ACC112 (cell line): ENCODE results near the gene ULK4.
"Not testable (repeated sequence)": the region's sequence is repeated elsewhere in the genome, so short reads cannot be mapped to it uniquely, and the experiment has no call there.

Source experiments
- H2AFZ ChIP-seq: fragments of 200-600 bp; sonication (generic); one replicate; pipeline ENCODE4 v1.6.0; 2017; ENCODE audit warnings: antibody characterized with exemption, low read length; ENCODE audit not compliant: unreplicated experiment
- H3K27ac ChIP-seq: fragments of 200-600 bp; sonication (generic); 2 replicates; pipeline ENCODE4 v1.5.1; 2014; ENCODE audit warnings: low read depth, mild to moderate bottlenecking, antibody characterized with exemption, low read length, moderate library complexity
- H3K27me3 ChIP-seq: fragments of 200-600 bp; sonication (generic); 2 replicates; pipeline ENCODE4 v1.6.1; 2014; ENCODE audit warnings: mild to moderate bottlenecking, antibody characterized with exemption, low read length, moderate library complexity, mixed read lengths; ENCODE audit not compliant: insufficient read depth
- H3K36me3 ChIP-seq: fragments of 200-600 bp; sonication (generic); 2 replicates; pipeline ENCODE4 v1.6.1; 2016; ENCODE audit warnings: mild to moderate bottlenecking, antibody characterized with exemption, low read length, moderate library complexity, mixed read lengths; ENCODE audit not compliant: insufficient read depth
- H3K4me1 ChIP-seq: fragments of 200-600 bp; sonication (generic); one replicate; pipeline ENCODE4 v1.6.1; 2016; ENCODE audit warnings: low read length, mixed read lengths; ENCODE audit not compliant: insufficient read depth, unreplicated experiment, control insufficient read depth
- H3K4me3 ChIP-seq: fragments of 200-600 bp; sonication (generic); 2 replicates; pipeline ENCODE4 v1.5.1; 2014; ENCODE audit warnings: mild to moderate bottlenecking, low read depth, low read length
- H3K79me2 ChIP-seq: fragments of 200-600 bp; sonication (generic); one replicate; pipeline ENCODE4 v1.6.0; 2016; ENCODE audit warnings: low read length; ENCODE audit not compliant: control insufficient read depth, unreplicated experiment, insufficient read depth

ULK4 gene

GRCh38 chr3:41419809-41420208 lies 542.1 kb downstream of the ULK4 start:
- H3K79me2 ChIP-seq: no peaks in the 10 kb centered on the region
- H3K27ac ChIP-seq: peak overlapping the region; percentile 31; the same call in 1 of the 2 replicates
- H2AFZ ChIP-seq: no peak overlapping the region
- peaks cover 15% of the 10 kb centered on the region for H3K4me1 ChIP-seq
- H3K4me3 ChIP-seq: no peak overlapping the region
- H3K36me3 ChIP-seq: no peaks in the 10 kb centered on the region
- H3K27me3 ChIP-seq: no peaks in the 10 kb centered on the region

GRCh38 chr3:41418961-41419691 lies 542.8 kb downstream of the ULK4 start:
- no peaks in the 10 kb centered on the region for H3K27me3 ChIP-seq
- no peaks in the 10 kb centered on the region for H3K36me3 ChIP-seq
- H3K4me1 ChIP-seq: peaks cover 15% of the 10 kb centered on the region
- H3K79me2 ChIP-seq: no peaks in the 10 kb centered on the region
- no peak overlapping the region for H2AFZ ChIP-seq
- H3K27ac ChIP-seq: peak overlapping the region; percentile 31; the same call in 1 of the 2 replicates
- no peak overlapping the region for H3K4me3 ChIP-seq

GRCh38 chr3:41417574-41417973 lies 544.3 kb downstream of the ULK4 start:
- Histone ChIP-seq H3K79me2 (no peaks in the 10 kb centered on the region), H3K4me3 (no peak overlapping the region), H3K27ac (no peak overlapping the region), H2AFZ (no peak overlapping the region), H3K4me1 (peaks cover 15% of the 10 kb centered on the region), H3K36me3 (no peaks in the 10 kb centered on the region), H3K27me3 (no peaks in the 10 kb centered on the region)

GRCh38 chr3:41411065-41411464 lies 550.8 kb downstream of the ULK4 start:
- Histone ChIP-seq H3K79me2 (no peaks in the 10 kb centered on the region), H3K4me3 (no peak overlapping the region), H3K27me3 (no peaks in the 10 kb centered on the region), H3K4me1 (no peaks in the 10 kb centered on the region), H3K36me3 (no peaks in the 10 kb centered on the region), H3K27ac (no peak overlapping the region), H2AFZ (no peak overlapping the region)

GRCh38 chr3:41405466-41405865 lies 556.4 kb downstream of the ULK4 start:
- Histone ChIP-seq H3K4me1 (no peaks in the 10 kb centered on the region), H3K4me3 (no peak overlapping the region), H3K36me3 (no peaks in the 10 kb centered on the region), H3K79me2 (no peaks in the 10 kb centered on the region), H3K27ac (no peak overlapping the region), H3K27me3 (no peaks in the 10 kb centered on the region), H2AFZ (no peak overlapping the region)

- no peaks in the 10 kb centered on the region for H3K4me1 ChIP-seq
- H3K27me3 ChIP-seq: no peaks in the 10 kb centered on the region
- no peak overlapping the region for H3K4me3 ChIP-seq
- no peaks in the 10 kb centered on the region for H3K36me3 ChIP-seq
- H2AFZ ChIP-seq: no peak overlapping the region
- H3K27ac ChIP-seq: no peak overlapping the region
- H3K79me2 ChIP-seq: no peaks in the 10 kb centered on the region
Measured at GRCh38 chr3:41404582-41404981, 557.3 kb downstream of the ULK4 start.

GRCh38 chr3:41394896-41395295 lies 567.0 kb downstream of the ULK4 start:
- Histone ChIP-seq H3K4me3 (no peak overlapping the region), H3K4me1 (no peaks in the 10 kb centered on the region), H3K79me2 (no peaks in the 10 kb centered on the region), H3K27me3 (no peaks in the 10 kb centered on the region), H3K27ac (no peak overlapping the region), H3K36me3 (no peaks in the 10 kb centered on the region), H2AFZ (no peak overlapping the region)

GRCh38 chr3:41370765-41371535 lies 591.0 kb downstream of the ULK4 start:
- H3K4me1 ChIP-seq, H3K27me3 ChIP-seq, H2AFZ ChIP-seq, H3K79me2 ChIP-seq, H3K36me3 ChIP-seq, H3K4me3 ChIP-seq, H3K27ac ChIP-seq: not testable (repeated sequence)

GRCh38 chr3:41370307-41370706 lies 591.6 kb downstream of the ULK4 start:
- H3K27ac ChIP-seq: no peak overlapping the region
- H3K27me3 ChIP-seq: no peaks in the 10 kb centered on the region
- no peaks in the 10 kb centered on the region for H3K4me1 ChIP-seq
- H3K79me2 ChIP-seq: no peaks in the 10 kb centered on the region
- H3K36me3 ChIP-seq: no peaks in the 10 kb centered on the region
- H3K4me3 ChIP-seq: no peak overlapping the region
- no peak overlapping the region for H2AFZ ChIP-seq

- Histone ChIP-seq H2AFZ (no peak overlapping the region), H3K27ac (no peak overlapping the region), H3K36me3 (no peaks in the 10 kb centered on the region), H3K27me3 (no peaks in the 10 kb centered on the region), H3K79me2 (no peaks in the 10 kb centered on the region), H3K4me3 (no peak overlapping the region), H3K4me1 (no peaks in the 10 kb centered on the region)
Measured at GRCh38 chr3:41369838-41370237, 592.1 kb downstream of the ULK4 start.

GRCh38 chr3:41365973-41366372 lies 595.9 kb downstream of the ULK4 start:
- Histone ChIP-seq H3K4me1 (peaks cover 8% of the 10 kb centered on the region), H2AFZ (no peak overlapping the region), H3K79me2 (no peaks in the 10 kb centered on the region), H3K4me3 (no peak overlapping the region), H3K27me3 (no peaks in the 10 kb centered on the region), H3K36me3 (no peaks in the 10 kb centered on the region), H3K27ac (no peak overlapping the region)
